HepG2 (cell line): ENCODE results near the gene CASKIN2.
A peak's percentile ranks its signal among the peaks of the same experiment; 100 is the strongest.

Source experiments
- ATF3 ChIP-seq: sonication (generic); formaldehyde crosslinking; IDR thresholded peaks from 2 replicates; pipeline ENCODE4 v1.4.0; 2020; ENCODE audit warnings: missing genetic modification reagents
- DMAP1 ChIP-seq: IDR thresholded peaks from 2 replicates; pipeline ENCODE4 v1.6.1; 2016
- HHEX ChIP-seq: IDR thresholded peaks from 2 replicates; pipeline ENCODE4 v1.6.1; 2016; ENCODE audit warnings: control low read depth
- HMG20B ChIP-seq: conservative IDR thresholded peaks from 2 replicates; pipeline ENCODE4 v1.6.1; 2016; ENCODE audit warnings: missing genetic modification reagents, missing compliant biosample characterization
- ZBTB43 ChIP-seq: sonication (generic); formaldehyde crosslinking; conservative IDR thresholded peaks from 2 replicates; pipeline ENCODE4 v1.4.0; 2020; ENCODE audit warnings: missing genetic modification reagents
- ZSCAN12 ChIP-seq: sonication (generic); formaldehyde crosslinking; IDR thresholded peaks from 2 replicates; pipeline ENCODE4 v1.9.0; 2021; ENCODE audit warnings: mild to moderate bottlenecking, missing genetic modification reagents

- TF ChIP-seq ZSCAN12 (CRISPR knock-in tag) (no peak), ATF3 (CRISPR knock-in tag) (no peak), ZBTB43 (0 out of 2 replicates have a peak, but pooled peaks have one; percentile 57), DMAP1 (CRISPR knock-in tag) (0 out of 2 replicates have a peak, but pooled peaks have one; percentile 22), HMG20B (CRISPR knock-in tag) (peak; percentile 72; the same call in 1 of the 2 replicates), HHEX (no peak)
These were observed 3.4 kb downstream of the CASKIN2 start for GRCh38 chr17:75511610-75512575.
